Lower lobe of right lung (tissue), 2 donors: ENCODE measurements around the gene GAS2L1. TPM values are rescaled to one million over a fixed set of nuclear protein-coding genes. Genes with fewer than 3 reads are reported as not detected.

ENCODE experiments used
- ATAC-seq, 2 donors: fragments of 200-7000 bp; cut with Tn5 transposase; one replicate each; pipeline ENCODE4 v1.9.1; 2020 to 2022; ENCODE audit warnings: mild to moderate bottlenecking in 2 of 2, moderate library complexity in 2 of 2
- DNase-seq: peaks from one replicate; pipeline ENCODE4 v3.0.0-alpha.2; 2020
- H3K27ac ChIP-seq: fragments of 200-600 bp; one replicate; pipeline ENCODE4 v1.8.0; 2022
- H3K27me3 ChIP-seq: fragments of 200-600 bp; one replicate; pipeline ENCODE4 v1.8.0; 2022; ENCODE audit warnings: low read depth
- H3K36me3 ChIP-seq: fragments of 200-600 bp; one replicate; pipeline ENCODE4 v1.8.0; 2022; ENCODE audit warnings: mild to moderate bottlenecking
- H3K4me1 ChIP-seq: fragments of 200-600 bp; one replicate; pipeline ENCODE4 v1.8.0; 2022
- H3K4me3 ChIP-seq: fragments of 200-600 bp; one replicate; pipeline ENCODE4 v1.8.0; 2022; ENCODE audit warnings: mild to moderate bottlenecking
- H3K9me3 ChIP-seq: fragments of 200-600 bp; one replicate; pipeline ENCODE4 v1.8.0; 2022
- intact Hi-C: fragments of 100-400 bp; cut with DNase I; formaldehyde crosslinking; loops from one replicate; pipeline ENCODE4 v1.11.0; 2022
- total RNA-seq: library from RNA; stranded (reverse); fragmentation: NEBNext Ultra II Directional; extraction: Animal tissue kit (Norgen Biotek cat#: 25700); gene quantifications from one replicate; pipeline ENCODE4 v1.2.1, GENCODE V29; 2021
- TF ChIP-seq, protein P1 (sequence below): fragments of 200-600 bp; IDR thresholded peaks from one replicate; pipeline ENCODE4 v1.8.0; 2022; ENCODE audit warnings: antibody characterized with exemption, mild to moderate bottlenecking
- donor health status: DM: no; HTN: yes; CAD: no; lungs with severe emphysema.

The GAS2L1 gene
- total RNA-seq, 1 donor from 2014 or later: 29.9 TPM

DNA sequence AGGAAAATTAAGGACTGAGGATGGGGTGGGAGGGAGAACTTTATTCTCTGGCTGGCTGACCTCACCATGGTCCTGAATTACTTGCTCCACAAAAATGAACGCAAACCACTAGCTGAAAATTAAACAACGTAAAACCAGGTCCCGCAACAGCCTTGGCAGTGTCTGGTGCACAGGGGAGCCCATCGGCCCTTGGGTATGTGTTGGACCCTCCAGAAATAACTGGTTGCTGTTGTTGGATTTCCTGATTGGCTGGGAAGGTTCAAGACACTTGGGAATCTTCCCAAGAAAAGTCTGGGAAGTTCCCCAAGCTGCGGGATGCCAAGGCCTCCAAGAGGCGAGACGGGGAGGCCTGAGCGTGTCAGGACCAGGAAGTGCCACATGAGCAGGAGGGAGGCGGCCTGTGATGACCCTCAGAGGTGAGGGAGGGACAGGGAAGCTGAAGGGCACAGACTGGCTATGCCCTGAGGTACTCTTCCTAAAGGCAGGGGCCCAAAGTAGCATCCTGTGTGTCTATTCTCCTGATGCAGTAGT lies 19.4 kb downstream of the GAS2L1 start:
- TF ChIP-seq, protein P1, sequence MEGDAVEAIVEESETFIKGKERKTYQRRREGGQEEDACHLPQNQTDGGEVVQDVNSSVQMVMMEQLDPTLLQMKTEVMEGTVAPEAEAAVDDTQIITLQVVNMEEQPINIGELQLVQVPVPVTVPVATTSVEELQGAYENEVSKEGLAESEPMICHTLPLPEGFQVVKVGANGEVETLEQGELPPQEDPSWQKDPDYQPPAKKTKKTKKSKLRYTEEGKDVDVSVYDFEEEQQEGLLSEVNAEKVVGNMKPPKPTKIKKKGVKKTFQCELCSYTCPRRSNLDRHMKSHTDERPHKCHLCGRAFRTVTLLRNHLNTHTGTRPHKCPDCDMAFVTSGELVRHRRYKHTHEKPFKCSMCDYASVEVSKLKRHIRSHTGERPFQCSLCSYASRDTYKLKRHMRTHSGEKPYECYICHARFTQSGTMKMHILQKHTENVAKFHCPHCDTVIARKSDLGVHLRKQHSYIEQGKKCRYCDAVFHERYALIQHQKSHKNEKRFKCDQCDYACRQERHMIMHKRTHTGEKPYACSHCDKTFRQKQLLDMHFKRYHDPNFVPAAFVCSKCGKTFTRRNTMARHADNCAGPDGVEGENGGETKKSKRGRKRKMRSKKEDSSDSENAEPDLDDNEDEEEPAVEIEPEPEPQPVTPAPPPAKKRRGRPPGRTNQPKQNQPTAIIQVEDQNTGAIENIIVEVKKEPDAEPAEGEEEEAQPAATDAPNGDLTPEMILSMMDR: no peak
- Histone ChIP-seq H3K27me3 (no peaks in the 10 kb centered on the region), H3K36me3 (peaks cover 46% of the 10 kb centered on the region), H3K4me3 (no peak overlapping the region), H3K4me1 (no peaks in the 10 kb centered on the region), H3K9me3 (no peaks in the 10 kb centered on the region), H3K27ac (no peak overlapping the region)
- intact Hi-C loops: no loop called here
- no peak for ATAC-seq
- DNase-seq: no peak

GRCh38 chr22:29326481-29326880 lies 20.0 kb downstream of the GAS2L1 start:
- TF ChIP-seq, protein P1: no peak
- no peaks in the 10 kb centered on the region for H3K9me3 ChIP-seq
- peaks cover 52% of the 10 kb centered on the region for H3K36me3 ChIP-seq
- DNase-seq: no peak
- H3K4me3 ChIP-seq: no peak overlapping the region
- no peaks in the 10 kb centered on the region for H3K4me1 ChIP-seq
- no peaks in the 10 kb centered on the region for H3K27me3 ChIP-seq
- no peak overlapping the region for H3K27ac ChIP-seq
- ATAC-seq: no peak
- intact Hi-C loops: no loop called here

GRCh38 chr22:29327089-29327764 lies 20.8 kb downstream of the GAS2L1 start:
- H3K4me3 ChIP-seq: no peak overlapping the region
- no peaks in the 10 kb centered on the region for H3K9me3 ChIP-seq
- no peak overlapping the region for H3K27ac ChIP-seq
- intact Hi-C loops: no loop called here
- no peaks in the 10 kb centered on the region for H3K27me3 ChIP-seq
- H3K36me3 ChIP-seq: peaks cover 60% of the 10 kb centered on the region
- ATAC-seq (no peak), DNase-seq (no peak)
- TF ChIP-seq, protein P1: no peak
- H3K4me1 ChIP-seq: no peaks in the 10 kb centered on the region

DNA sequence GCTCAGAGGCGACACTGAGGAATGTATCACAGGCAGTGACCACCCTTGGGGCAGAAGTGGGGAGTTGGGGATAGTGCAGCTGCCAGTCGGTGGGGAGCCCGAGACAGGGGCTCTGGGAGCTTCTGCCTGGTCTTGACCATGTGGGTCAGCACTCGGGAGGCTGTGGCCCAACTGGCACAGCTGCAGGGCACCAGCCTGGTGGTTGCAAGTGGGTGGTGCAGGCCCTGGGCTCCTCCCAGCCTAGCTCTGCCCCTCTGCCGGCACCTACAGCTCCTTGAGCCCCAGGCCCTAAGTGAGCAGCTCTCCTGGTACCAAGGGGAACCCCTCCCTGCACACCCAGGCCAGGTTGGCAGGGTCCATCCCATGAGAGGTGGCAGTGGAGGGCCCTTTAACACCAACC lies 21.6 kb downstream of the GAS2L1 start:
- no peaks in the 10 kb centered on the region for H3K9me3 ChIP-seq
- peaks cover 68% of the 10 kb centered on the region for H3K36me3 ChIP-seq
- no peak overlapping the region for H3K27ac ChIP-seq
- H3K4me3 ChIP-seq: no peak overlapping the region
- H3K27me3 ChIP-seq: no peaks in the 10 kb centered on the region
- intact Hi-C loops: no loop called here
- DNase-seq: no peak
- no peaks in the 10 kb centered on the region for H3K4me1 ChIP-seq
- ATAC-seq: no peak
- TF ChIP-seq, protein P1: no peak

- intact Hi-C loops: no loop called here
- peaks cover 76% of the 10 kb centered on the region for H3K36me3 ChIP-seq
- no peak overlapping the region for H3K4me3 ChIP-seq
- ATAC-seq (no peak), DNase-seq (no peak)
- H3K27me3 ChIP-seq: no peaks in the 10 kb centered on the region
- no peak overlapping the region for H3K27ac ChIP-seq
- H3K9me3 ChIP-seq: no peaks in the 10 kb centered on the region
- TF ChIP-seq, protein P1: no peak
- no peaks in the 10 kb centered on the region for H3K4me1 ChIP-seq
Measured at GRCh38 chr22:29328566-29329500, 22.4 kb downstream of the GAS2L1 start.
